SH-SY5Y (cell line): Measurements from ENCODE around the gene PTDSS2.

Source experiments
- GATA2 ChIP-seq: IDR thresholded peaks from 2 replicates; pipeline ENCODE4 v1.6.1; 2011; ENCODE audit warnings: mild to moderate bottlenecking, low read depth, low read length
- GATA3 ChIP-seq: IDR thresholded peaks from 2 replicates; pipeline ENCODE4 v1.6.1; 2011; ENCODE audit warnings: low read depth, mild to moderate bottlenecking, low read length, moderate library complexity

GRCh38 chr11:479311-479710, 29.2 kb downstream of the PTDSS2 start:
- TF ChIP-seq GATA2 (no peak), GATA3 (no peak)
